Kidney tubule cell (primary cell): ENCODE results near the gene SLC25A31.

Experiments
- DNase-seq: peaks from one replicate; pipeline ENCODE4 v3.0.0-alpha.2; 2018; ENCODE audit warnings: low spot score

Gene SLC25A31

DNA sequence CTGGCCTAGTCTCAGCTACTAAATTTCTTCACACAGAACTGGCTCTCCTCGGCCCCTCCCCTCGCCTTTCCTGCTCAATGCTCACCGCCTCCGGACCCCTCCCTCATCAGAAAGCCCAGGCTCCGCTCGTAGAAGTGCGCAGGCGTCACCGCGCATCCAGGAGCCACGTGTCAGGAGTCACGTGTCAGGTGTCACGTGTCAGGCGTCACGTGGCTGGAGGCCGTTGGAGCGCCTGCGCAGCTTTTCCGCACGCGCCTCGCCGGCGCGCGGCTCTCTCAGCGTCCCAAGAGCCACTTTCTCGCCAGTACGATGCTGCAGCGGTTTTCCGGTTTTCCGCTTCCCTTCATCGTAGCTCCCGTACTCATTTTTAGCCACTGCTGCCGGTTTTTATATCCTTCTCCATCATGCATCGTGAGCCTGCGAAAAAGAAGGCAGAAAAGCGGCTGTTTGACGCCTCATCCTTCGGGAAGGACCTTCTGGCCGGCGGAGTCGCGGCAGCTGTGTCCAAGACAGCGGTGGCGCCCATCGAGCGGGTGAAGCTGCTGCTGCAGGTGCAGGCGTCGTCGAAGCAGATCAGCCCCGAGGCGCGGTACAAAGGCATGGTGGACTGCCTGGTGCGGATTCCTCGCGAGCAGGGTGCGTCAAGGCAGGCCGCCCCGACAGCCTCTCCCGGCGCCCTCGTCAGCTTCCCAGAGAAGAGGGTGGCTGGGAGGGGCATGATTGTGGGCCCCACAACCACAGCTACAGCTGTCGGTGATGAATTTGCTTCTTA is at the start of gene SLC25A31:
SLC25A31 (plus strand) TSS at position 259 of the 772 bp plus-strand sequence; CDS start at position 405, 146 bp downstream.
- DNase-seq, result no peak

DNA sequence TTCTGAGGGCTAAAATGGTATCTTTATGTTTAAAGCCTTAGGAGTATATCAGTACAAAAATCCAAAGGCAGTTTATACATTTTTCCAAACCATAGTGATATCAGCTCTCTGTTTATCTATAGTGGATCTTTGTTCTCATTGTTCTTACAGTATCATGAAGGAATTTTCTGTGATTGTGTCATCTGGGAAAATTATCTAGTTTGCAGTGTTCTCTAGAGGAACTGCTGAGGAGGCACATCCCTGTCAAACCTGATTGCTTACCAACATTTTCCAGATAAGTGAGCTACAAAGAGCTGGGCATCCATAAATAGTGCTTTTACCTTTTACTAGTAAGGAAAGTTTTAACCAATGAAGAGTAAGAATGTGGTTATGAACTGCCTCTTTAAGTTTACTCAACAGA is 44.9 kb upstream of the SLC25A31 start:
- peak; percentile 69 for DNase-seq

DNA sequence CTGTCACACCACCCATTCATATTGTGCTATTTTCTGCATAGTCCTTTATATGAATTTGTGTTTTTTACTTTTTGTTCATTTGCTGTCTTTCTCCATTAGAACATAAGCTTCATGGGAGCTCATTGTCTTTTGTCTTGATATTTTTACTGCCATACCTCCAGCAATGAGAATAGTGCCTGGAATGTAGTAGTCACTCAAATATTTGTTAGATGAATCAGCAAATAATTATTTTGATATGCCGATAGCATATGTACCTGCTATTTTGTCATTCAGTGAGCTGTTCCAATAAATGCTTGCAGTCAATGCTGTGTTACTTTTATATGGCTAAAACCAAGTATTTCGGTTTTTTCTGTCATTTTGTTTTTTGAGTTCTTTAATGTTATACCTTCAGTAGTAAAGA is 43.5 kb upstream of the SLC25A31 start:
- DNase-seq, result peak; percentile 71

DNA sequence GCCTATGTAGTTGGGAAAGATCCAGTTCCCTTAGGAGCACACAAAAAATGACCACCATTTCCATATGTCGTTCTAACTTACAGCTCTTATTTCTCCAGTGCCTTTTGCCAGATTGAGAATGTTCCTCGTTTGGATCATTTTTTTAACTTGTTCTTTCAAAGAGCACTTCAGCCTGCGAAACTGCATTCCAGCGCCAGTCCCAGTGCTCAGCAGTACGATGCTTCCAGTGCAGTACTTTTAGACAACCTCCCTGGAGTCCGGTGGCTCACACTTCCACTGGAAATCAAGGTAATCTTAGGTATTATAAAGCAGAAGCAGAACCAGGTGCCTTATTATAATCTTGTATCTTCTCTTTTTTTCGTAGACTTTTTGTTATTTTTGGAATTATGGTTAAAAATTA is 42.6 kb upstream of the SLC25A31 start:
- DNase-seq, result no peak

DNA sequence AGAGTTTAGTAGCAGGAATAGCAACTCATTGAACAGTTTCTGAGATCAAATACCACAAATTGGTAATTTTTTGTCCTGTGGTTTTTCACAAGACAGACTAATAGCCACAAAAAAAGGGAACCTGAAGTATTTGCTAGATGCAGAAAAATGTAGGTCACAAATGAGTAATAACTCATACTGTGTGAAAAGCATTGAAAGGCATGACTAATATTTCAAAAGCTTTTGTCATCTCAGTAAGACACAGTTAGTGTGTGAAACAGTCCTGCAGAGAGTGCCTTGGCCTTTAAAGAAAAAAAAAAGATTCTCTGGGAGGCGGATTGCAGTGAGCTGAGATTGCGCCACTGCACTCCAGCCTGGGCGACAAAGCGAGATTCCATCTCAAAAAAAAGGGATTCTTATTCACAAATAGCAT is 31.4 kb upstream of the SLC25A31 start:
- DNase-seq, result peak; percentile 86

DNA sequence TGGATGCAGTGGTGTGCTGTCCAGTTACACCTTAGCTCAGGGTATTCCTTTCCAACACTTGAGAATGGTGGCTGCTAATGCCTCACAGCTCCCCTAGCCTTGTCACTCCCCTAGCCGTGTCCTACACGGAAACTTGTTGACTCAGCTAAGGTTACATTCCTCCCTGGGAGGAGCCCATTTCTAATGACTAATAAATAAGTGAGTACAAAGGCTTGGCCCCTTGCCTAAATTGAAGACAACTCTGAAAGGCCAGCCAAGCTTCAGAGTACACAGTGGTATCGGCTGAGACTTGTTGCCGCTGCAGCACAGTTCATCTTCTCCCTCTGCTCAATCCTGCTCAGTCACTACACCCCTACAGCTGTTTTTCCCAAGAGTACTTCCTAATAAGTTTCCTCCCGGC is 21.2 kb upstream of the SLC25A31 start:
- peak; percentile 97 for DNase-seq

DNA sequence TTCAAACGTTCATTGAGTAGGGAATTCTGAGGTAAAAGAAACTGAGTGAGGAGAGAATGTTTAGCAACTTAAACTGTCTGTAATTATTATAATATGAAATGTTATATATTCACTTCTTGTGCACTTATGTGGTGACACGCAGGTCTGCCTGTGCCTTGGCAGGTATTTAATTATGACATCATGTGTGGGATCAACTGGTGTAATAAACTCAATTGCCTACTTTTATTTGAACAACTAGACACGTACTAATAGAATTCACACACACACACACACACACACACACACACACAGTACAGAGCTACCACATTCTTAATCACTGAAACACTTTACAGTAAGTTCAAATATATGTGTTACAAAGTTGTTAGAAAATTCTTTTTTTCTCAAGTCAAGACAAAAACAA is 20.7 kb upstream of the SLC25A31 start:
- DNase-seq, result peak; percentile 60

DNA sequence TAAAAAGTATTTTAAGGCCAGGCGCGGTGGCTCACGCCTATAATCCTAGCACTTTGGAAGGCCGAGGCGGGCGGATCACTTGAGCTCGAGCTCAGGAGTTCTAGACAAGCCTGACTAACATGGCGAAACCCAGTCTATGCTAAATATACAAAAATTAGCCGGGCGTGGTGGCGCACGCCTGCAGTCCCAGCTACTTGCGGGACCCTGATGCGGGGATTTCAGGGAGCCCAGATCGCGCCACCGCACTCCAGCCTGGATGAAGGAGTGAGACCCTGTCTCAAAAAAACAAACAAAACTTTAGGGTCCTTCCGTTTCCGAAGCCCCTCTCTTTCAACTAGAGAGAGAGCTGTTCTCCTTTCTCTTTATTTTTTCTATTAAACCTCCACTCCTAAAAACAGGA is 1.2 kb downstream of the SLC25A31 start:
- no peak for DNase-seq

DNA sequence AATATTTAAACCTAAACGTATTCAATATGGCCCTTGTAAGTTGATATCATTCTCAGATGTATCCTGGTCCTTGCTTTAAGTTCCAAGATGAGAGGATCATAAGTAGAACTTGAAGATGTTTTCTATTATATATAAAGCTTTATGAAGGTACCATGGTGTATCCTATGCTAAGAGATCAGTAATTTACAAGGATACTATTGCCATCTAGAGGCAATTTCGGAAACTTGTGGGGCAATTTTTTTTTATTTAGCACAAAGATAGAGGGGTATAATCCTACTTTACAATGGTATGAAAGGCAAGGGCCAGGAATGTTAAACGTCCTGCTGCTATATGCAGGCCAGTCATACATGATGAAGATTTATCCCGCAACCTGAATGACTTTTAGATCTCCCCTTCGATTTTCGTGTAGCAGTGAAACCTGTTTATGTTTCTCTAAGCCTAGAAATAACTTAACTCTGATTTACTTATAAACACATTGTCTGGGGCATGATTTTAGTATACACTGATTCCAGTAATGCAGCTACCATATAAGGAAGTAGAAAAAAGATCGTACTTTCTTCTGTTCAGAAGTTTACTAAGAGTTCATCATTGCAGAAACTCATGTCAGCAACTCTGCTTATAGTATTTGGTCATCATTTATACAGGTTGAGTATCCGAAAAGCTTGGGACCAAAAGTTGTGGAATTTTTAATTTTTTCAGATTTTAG is 2.6 kb downstream of the SLC25A31 start:
- peak; percentile 55 for DNase-seq

DNA sequence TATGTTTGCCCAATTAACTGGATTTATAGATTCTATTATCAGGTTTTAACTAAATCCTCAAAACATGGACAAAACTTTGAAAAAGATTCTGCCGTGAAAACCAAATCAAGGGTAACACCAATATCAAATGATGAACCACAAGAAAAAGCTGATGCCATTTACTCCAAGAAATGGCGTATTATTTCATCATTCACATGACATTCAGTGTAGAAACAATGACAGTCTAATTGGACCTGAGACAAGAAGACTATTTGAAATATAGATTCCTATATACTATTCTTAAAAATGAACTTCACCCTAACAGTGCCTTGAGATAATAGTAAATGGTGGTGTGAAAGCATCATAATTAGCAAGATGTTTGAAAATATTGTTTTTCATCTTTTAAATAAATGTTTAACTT is 4.8 kb downstream of the SLC25A31 start:
- no peak for DNase-seq

DNA sequence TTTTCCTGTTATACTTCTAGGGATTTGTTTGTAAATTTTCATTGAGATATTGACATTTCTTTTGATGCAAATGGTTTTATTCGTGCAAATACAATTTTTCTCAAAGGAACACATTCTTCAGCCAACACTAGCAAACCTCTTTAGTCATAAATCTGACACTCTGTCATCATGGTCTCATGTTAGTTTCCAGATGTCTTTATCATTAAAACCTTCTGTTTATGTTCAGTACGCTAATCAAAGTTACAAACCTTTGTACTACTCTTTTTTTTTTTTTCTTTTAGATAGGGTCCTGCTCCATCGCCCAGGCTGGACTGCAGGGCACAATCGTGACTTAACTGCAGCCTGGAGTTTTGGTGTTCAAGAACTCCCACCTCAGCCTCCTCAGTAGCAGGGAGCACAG is 7.1 kb downstream of the SLC25A31 start:
- DNase-seq, result no peak

DNA sequence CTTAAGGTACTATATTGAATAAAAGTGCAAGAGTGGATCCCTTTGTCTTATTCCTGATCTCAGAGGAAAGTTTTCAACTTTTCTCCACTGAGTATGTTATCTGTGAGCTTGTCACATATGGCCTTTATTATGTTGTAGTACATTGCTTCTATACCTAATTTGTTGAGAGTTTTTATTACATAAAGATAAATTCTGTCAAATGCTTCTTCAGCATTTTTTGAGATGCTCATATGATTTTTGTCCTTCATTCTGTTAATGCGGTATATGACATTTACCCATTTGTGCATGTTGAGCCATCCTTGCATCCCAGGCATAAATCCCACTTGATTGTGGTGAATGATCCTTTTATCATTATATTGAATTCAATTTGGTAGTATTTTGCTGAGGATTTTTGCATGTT is 11.0 kb downstream of the SLC25A31 start:
- no peak for DNase-seq

DNA sequence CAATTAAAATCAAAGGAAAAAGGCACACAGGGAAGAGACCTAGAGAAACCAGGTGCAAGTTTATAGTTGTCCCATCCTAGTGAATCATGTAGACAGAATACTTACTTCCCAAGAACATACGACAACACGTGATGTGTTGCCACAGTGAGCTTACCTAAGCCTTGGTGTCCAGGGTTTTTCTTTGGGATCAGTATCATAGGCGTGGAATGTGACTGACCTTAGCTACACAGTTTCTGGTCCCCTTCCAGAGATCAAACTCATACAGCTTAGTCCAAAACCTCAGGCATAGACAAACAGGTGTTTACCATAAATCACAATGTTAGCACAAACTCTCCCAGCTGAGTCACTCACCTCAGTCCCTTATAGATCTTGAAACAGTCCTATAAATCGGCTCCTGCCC is 17.7 kb downstream of the SLC25A31 start:
- no peak for DNase-seq

DNA sequence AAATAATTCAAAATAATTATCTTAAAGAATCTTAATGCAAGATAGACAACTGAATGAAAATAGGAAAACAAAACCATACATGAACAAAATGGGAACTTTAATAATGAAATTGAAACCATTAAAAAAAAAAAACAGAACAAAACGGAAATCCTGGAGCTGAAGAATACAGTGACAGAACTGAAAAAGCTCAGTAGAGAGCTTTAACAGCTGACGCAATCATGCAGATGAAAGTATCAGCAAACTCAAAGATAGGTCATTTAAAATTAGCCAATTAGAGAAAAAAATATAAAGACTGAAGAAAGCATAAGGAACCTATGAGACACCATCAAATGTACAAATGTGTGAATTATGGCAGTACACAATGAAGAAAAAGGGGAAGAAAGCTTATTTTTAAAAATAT is 18.8 kb downstream of the SLC25A31 start:
- DNase-seq, result no peak

DNA sequence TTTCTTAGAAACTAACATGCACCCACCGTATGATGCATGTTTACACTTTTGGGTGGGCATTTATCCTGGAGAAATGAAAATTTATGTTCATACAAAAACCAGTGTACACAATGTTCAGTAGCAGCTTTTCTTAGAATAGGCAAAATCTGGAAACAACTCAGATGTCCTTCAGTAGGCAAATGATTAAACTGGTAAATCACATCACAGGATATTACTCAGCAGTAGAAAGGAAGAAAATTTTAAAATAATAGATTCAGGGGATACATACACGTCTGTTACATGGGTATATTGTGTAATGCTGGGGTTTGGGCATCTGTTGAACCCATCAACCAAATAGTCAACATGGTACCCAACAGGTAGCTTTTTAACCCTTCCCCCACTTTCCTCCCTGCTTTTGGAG is 26.7 kb downstream of the SLC25A31 start:
- DNase-seq, result peak; percentile 56

DNA sequence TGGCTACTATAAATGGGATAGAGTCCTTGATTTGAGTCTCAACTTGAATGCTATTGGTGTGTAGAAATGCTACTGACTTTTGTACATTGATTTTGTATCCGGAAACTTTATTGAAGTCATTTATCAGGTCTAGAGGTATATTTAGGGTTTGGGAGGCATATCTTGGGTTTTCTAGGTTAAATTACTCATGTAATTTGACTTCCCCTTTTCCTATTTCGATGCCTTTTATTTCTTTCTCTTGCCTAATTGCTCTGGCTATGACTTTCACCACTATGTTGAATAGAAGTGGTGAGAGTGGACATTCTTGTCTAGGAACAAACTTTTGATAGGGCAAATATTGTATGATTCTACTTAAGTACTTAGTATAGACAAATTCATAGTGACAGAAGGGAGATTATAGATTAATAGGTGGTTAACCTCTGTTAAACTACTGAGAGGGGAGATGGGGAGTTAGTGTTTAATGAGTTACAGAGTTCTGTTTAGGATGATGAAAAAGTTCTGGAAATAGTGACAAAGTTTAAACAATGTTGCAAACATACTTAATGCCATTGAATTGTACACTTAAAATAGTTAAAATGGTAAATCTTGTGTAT is 29.1 kb downstream of the SLC25A31 start:
- DNase-seq, result peak; percentile 26

DNA sequence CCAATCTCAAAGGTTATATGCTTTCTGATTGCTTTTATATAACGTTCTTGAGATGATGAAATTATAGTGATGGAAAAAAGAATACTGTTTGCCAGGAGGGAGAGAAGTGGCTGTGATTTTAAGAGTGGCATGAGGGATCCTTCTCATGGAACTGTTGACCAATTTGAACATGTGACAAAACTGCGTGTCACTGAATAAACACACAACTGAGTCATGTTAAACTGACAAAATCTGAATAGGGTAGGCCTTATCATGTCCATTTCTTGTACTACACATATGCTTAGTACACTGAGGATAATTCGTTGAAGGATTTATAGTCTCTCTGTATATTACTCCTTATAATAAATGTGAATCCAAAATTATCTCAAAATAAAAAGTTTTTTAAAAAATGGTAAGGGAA is 29.7 kb downstream of the SLC25A31 start:
- peak; percentile 58 for DNase-seq

DNA sequence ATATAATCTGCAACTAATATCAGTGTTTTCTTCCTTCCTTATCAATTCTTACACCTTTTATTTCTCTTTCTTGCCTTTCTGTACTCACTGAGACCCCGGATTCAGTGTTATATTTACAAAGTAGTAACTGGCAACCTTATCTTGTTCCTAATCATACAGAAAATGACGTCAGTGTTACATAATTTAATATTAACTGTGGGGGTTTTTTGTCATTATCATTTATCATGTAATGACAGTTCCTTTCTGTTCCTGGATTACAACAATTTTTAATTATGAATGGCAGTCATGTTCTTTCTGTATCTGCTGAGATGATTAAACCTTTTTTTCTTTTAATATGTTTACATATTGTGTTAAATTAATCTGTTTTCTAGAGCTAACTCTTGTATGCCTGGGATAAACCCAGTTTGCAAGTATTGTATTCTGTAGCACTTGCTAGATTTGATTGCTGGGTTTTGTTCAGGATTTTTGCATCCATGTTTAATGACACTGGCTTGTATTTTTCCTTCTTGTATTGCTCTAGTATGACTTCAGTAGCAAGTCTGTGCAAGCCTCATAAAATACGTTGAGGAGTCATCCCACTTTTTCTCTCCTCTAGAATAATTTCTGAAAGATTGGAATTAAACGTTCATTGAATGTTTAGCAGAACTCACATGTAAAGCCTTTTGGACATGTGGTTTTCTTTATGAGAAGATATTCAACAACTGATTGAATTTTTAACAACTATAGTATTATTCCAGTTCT is 41.5 kb downstream of the SLC25A31 start:
- no peak for DNase-seq

DNA sequence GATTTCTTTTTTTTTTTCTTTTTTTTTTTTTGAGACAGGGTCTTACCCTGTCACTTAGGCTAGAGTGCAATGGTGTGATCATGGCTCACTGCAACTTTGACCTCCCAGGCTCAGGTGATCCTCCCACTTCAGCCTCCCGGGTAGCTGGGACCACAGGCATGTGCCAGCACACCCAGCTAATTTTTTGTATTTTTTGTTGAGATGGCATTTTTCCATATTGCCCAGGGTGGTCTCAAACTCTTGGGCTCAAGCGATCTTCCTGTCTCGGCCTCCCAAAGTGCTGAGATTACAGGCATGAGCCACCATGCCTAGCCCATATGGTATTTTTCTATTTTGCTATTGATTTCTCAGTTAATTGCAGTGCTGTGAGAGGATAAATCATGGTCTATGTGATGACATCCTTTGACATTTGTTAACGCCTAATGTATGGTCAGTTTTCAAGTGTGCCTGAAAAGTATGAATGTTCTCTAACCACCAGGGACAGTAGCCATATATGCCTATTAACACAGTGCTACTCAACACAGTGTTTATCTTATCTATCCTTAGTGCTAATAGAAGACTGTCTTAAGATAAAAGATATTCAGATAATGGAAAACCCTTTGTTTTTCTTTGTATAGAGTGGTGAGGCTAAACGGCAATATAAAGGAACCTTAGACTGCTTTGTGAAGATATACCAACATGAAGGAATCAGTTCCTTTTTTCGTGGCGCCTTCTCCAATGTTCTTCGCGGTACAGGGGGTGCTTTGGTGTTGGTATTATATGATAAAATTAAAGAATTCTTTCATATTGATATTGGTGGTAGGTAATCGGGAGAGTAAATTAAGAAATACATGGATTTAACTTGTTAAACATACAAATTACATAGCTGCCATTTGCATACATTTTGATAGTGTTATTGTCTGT is 42.8 kb downstream of the SLC25A31 start:
- no peak for DNase-seq

DNA sequence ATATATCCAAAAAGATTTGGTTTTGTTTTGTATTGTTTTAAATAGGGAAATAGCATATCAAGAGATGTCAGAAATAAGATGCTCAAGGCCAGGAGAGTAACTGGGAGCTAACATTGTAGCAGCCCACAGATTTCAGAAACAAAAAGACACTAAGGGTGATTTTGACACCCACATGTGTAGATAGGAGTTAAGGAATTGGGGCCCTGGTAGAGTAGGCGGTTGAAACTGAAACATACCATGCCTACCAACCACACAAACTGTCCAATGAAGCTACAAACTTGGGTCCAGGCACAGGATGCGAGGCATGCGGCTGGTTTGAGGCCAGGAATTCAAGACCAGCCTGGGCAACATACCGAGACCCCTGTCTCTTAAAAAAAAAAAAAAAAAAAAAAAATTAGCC is 45.6 kb downstream of the SLC25A31 start:
- DNase-seq, result no peak

DNA sequence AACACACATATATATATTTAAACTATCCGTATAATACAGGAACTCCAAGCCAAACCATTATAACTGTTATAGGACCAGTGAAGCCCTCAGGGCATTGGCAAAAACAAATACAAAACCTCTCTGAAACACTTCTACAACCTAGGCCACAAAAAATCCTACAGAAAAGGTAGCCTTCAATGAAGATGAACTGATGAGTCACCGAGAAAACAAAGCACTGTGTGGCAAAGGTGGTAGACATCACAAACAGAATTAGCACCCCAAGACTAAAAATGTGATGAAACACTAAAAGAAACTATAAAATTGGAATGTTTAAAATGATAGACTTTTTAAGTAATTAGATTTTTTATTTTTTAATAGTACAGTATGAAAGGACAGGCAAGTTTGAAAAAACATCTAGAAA is 46.4 kb downstream of the SLC25A31 start:
- DNase-seq, result no peak

DNA sequence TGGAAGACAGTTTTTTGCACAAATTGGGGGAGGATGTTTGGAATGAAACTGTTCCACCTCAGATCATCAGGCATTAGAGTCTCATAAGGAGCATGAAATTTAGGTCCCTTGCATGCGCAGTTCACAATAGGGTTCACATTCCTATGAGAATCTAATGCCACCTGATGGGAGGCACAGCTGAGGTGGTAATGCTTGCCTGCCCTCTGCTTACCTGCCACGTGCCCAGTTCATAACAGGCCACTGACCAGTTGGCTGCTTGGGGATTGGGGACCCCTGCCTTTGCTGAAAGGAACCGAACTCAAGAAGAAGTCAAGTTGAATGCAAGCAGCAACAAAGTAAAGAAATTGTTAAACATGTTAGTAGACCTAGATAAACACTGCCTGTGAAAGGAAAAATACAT is 47.3 kb downstream of the SLC25A31 start:
- no peak for DNase-seq
